ENCODE results near the gene FBF1. TPM values are rescaled to one million over a fixed set of nuclear protein-coding genes. Genes with fewer than 3 reads are reported as not detected.

The FBF1 gene
- polyA plus RNA-seq, 1 donor from 2014 or later, result 13.5 TPM

GRCh38 chr17:75926456-75926855, 14.4 kb downstream of the FBF1 start:
- H3K9me2 ChIP-seq (ENCODE audit: insufficient read depth, low read length), result no peaks in the 10 kb centered on the region
- H4K20me1 ChIP-seq (ENCODE audit: insufficient read depth), result no peaks in the 10 kb centered on the region
- no peak overlapping the region for H2AFZ ChIP-seq (ENCODE audit: low read depth, low read length)
- H3K27me3 ChIP-seq (ENCODE audit: insufficient read depth, low read depth, low read length), result no peaks in the 10 kb centered on the region
- H3K9me3 ChIP-seq (ENCODE audit: low read length), result no peaks in the 10 kb centered on the region
- H3K4me3 ChIP-seq (ENCODE audit: low read length), result no peak overlapping the region
- no peaks in the 10 kb centered on the region for H3K36me3 ChIP-seq (ENCODE audit: insufficient read depth, low read length)
- TF ChIP-seq TAF1 (IDR thresholded peaks at IDR 0.05; ENCODE audit: low read depth) (no peak), RAD21 (conservative IDR thresholded peaks at IDR 0.05) (no peak), CTCF (IDR thresholded peaks at IDR 0.05; ENCODE audit: poor library complexity, severe bottlenecking) (no peak), REST (IDR thresholded peaks at IDR 0.05; ENCODE audit: borderline replicate concordance) (no peak), EP300 (conservative IDR thresholded peaks at IDR 0.05; ENCODE audit: poor library complexity, severe bottlenecking) (no peak), EZH2 (IDR thresholded peaks at IDR 0.05; ENCODE audit: borderline replicate concordance, insufficient read depth, low read length, poor library complexity, severe bottlenecking) (no peak), SMC3 (conservative IDR thresholded peaks at IDR 0.05; ENCODE audit: poor library complexity) (no peak), MXI1 (conservative IDR thresholded peaks at IDR 0.05; ENCODE audit: poor library complexity, severe bottlenecking) (no peak), POLR2AphosphoS5 (IDR thresholded peaks at IDR 0.05) (no peak)
- H3F3A ChIP-seq (ENCODE audit: insufficient read depth, low read length, poor library complexity, severe bottlenecking), result no peaks in the 10 kb centered on the region
- no peak overlapping the region for H3K9ac ChIP-seq (ENCODE audit: low read length)
- no peak overlapping the region for H3K4me2 ChIP-seq (ENCODE audit: low read length)
- no peaks in the 10 kb centered on the region for H3K79me2 ChIP-seq (replicated peaks; ENCODE audit: insufficient read depth, low read length)
- H3K27ac ChIP-seq (ENCODE audit: low read length), result no peak overlapping the region

- Histone ChIP-seq H4K20me1 (ENCODE audit: insufficient read depth) (no peaks in the 10 kb centered on the region), H3K9me2 (ENCODE audit: insufficient read depth, low read length) (no peaks in the 10 kb centered on the region)
Measured at GRCh38 chr17:75925912-75926311, 14.9 kb downstream of the FBF1 start.

More at GRCh38 chr17:75925912-75926311, 14.9 kb downstream of the FBF1 start:
- Histone ChIP-seq H3K27ac (ENCODE audit: low read length) (no peak overlapping the region), H3K4me3 (ENCODE audit: low read length) (no peak overlapping the region), H3K36me3 (ENCODE audit: insufficient read depth, low read length) (no peaks in the 10 kb centered on the region), H3F3A (ENCODE audit: insufficient read depth, low read length, poor library complexity, severe bottlenecking) (no peaks in the 10 kb centered on the region), H3K4me2 (ENCODE audit: low read length) (no peak overlapping the region), H3K9me3 (ENCODE audit: low read length) (no peaks in the 10 kb centered on the region), H3K27me3 (ENCODE audit: insufficient read depth, low read depth, low read length) (no peaks in the 10 kb centered on the region), H3K9ac (ENCODE audit: low read length) (no peak overlapping the region), H2AFZ (ENCODE audit: low read depth, low read length) (no peak overlapping the region), H3K79me2 (replicated peaks; ENCODE audit: insufficient read depth, low read length) (no peaks in the 10 kb centered on the region)
- TF ChIP-seq RAD21 (conservative IDR thresholded peaks at IDR 0.05) (no peak), MXI1 (conservative IDR thresholded peaks at IDR 0.05; ENCODE audit: poor library complexity, severe bottlenecking) (no peak), POLR2AphosphoS5 (IDR thresholded peaks at IDR 0.05) (no peak), EP300 (conservative IDR thresholded peaks at IDR 0.05; ENCODE audit: poor library complexity, severe bottlenecking) (no peak), REST (IDR thresholded peaks at IDR 0.05; ENCODE audit: borderline replicate concordance) (no peak), CTCF (IDR thresholded peaks at IDR 0.05; ENCODE audit: poor library complexity, severe bottlenecking) (no peak), SMC3 (conservative IDR thresholded peaks at IDR 0.05; ENCODE audit: poor library complexity) (no peak), TAF1 (IDR thresholded peaks at IDR 0.05; ENCODE audit: low read depth) (no peak), EZH2 (IDR thresholded peaks at IDR 0.05; ENCODE audit: borderline replicate concordance, insufficient read depth, low read length, poor library complexity, severe bottlenecking) (no peak)
